ENCODE data around the gene ERN2.

DNA sequence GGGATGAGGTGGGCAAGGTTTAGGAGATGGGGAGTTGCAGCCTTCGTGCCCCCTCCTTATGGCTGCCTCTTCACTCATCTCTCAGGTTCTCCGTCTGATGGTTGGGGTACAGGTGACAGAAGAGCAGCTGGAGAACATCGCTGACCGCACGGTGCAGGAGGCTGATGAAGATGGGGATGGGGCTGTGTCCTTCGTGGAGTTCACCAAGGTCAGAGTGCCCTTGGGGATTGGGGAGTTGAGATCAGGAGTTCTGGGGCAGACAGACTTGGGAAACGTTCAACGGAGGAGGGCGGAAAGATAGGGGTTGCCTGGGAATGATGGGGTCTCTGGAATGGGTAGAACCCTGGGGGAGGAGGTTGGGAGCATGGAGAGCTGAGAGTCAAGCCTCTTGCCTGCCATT is 44.1 kb upstream of the ERN2 start:
- TF ChIP-seq, protein P1, sequence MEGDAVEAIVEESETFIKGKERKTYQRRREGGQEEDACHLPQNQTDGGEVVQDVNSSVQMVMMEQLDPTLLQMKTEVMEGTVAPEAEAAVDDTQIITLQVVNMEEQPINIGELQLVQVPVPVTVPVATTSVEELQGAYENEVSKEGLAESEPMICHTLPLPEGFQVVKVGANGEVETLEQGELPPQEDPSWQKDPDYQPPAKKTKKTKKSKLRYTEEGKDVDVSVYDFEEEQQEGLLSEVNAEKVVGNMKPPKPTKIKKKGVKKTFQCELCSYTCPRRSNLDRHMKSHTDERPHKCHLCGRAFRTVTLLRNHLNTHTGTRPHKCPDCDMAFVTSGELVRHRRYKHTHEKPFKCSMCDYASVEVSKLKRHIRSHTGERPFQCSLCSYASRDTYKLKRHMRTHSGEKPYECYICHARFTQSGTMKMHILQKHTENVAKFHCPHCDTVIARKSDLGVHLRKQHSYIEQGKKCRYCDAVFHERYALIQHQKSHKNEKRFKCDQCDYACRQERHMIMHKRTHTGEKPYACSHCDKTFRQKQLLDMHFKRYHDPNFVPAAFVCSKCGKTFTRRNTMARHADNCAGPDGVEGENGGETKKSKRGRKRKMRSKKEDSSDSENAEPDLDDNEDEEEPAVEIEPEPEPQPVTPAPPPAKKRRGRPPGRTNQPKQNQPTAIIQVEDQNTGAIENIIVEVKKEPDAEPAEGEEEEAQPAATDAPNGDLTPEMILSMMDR (IDR thresholded peaks at IDR 0.05) = no peak
- TF ChIP-seq RXRA (IDR thresholded peaks at IDR 0.05; ENCODE audit: borderline replicate concordance, low read depth) = no peak
- TF ChIP-seq, protein P2, sequence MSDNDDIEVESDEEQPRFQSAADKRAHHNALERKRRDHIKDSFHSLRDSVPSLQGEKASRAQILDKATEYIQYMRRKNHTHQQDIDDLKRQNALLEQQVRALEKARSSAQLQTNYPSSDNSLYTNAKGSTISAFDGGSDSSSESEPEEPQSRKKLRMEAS (IDR thresholded peaks at IDR 0.05; ENCODE audit: low read depth) = no peak
- TF ChIP-seq ELF1 (IDR thresholded peaks at IDR 0.05) = no peak
- TF ChIP-seq EZH2phosphoT487 (IDR thresholded peaks at IDR 0.05; ENCODE audit: borderline replicate concordance, low read depth) = no peak
- no peak for TF ChIP-seq TAF1 (IDR thresholded peaks at IDR 0.05; ENCODE audit: borderline replicate concordance, low read depth, low read length)
